Heart right ventricle (tissue), 16 donors: ENCODE measurements around the gene OR2G6. TPM values are rescaled to one million over a fixed set of nuclear protein-coding genes. Genes with fewer than 3 reads are reported as not detected.
"Not testable (repeated sequence)": the region's sequence is repeated elsewhere in the genome, so short reads cannot be mapped to it uniquely, and the experiment has no call there.

Source experiments
- ATAC-seq, 8 donors: fragments of 200-7000 bp; cut with Tn5 transposase; one replicate each; pipeline ENCODE4 v1.9.1; 2020; ENCODE audit warnings: mild to moderate bottlenecking in 8 of 8, moderate library complexity in 8 of 8, moderate number of reproducible peaks in 1 of 8
- DNase-seq, 2 donors: peaks; one replicate each; pipeline ENCODE4 v3.0.0-alpha.2; 2020
- H3K27ac ChIP-seq, 10 donors: fragments of 200-600 bp; sonication (generic) in 2 of 10; one replicate each; pipeline versions ENCODE4 v1.5.0 to v1.8.0; 2020 to 2022; ENCODE audit warnings: mild to moderate bottlenecking in 3 of 10
- H3K27me3 ChIP-seq, 7 donors: fragments of 200-600 bp; one replicate each; pipeline ENCODE4 v1.8.0; 2021 to 2022; ENCODE audit warnings: mild to moderate bottlenecking in 2 of 7
- H3K36me3 ChIP-seq, 9 donors: fragments of 200-600 bp; sonication (generic) in 1 of 9; one replicate each; pipeline versions ENCODE4 v1.5.0 to v1.8.0; 2020 to 2022; ENCODE audit warnings: mild to moderate bottlenecking in 2 of 9
- H3K4me1 ChIP-seq, 9 donors: fragments of 200-600 bp; sonication (generic) in 1 of 9; one replicate each; pipeline versions ENCODE4 v1.5.0 to v1.8.0; 2020 to 2022; ENCODE audit warnings: mild to moderate bottlenecking in 4 of 9
- H3K4me3 ChIP-seq, 10 donors: fragments of 200-600 bp; sonication (generic) in 2 of 10; one replicate each; pipeline versions ENCODE4 v1.5.0 to v1.8.0; 2020 to 2022; ENCODE audit warnings: mild to moderate bottlenecking in 7 of 10, moderate library complexity in 2 of 10
- H3K9me3 ChIP-seq, 11 donors: fragments of 200-600 bp in 10 of 11; sonication (generic) in 2 of 11; one replicate each; pipeline versions ENCODE4 v1.5.0 to v1.8.0; 2013 to 2022; ENCODE audit warnings: mild to moderate bottlenecking in 2 of 11, control low read depth in 1 of 11, moderate library complexity in 1 of 11
- CTCF ChIP-seq, 9 donors: fragments of 200-600 bp; sonication (generic) in 2 of 9; IDR thresholded peaks; one replicate each; pipeline versions ENCODE4 v1.5.0 to v1.8.0; 2021 to 2022; ENCODE audit warnings: antibody characterized with exemption in 9 of 9, mild to moderate bottlenecking in 5 of 9, moderate library complexity in 1 of 9
- WGBS, 2 donors: extraction: QIAGEN DNeasy Blood & Tissue Kit; methylation state at CpG; one replicate each; pipeline ENCODE4 v1.1.7; 2013; ENCODE audit warnings: inconsistent platforms in 1 of 2; 5-methylcytosine and 5-hydroxymethylcytosine counted together
- intact Hi-C, 10 donors: fragments of 100-400 bp; cut with DNase I; formaldehyde crosslinking; loops; one replicate each; pipeline versions ENCODE4 v1.11.1 to v1.14.2; 2022
- polyA plus RNA-seq, 2 donors: library from polyadenylated mRNA; stranded (reverse); fragments of 200-250 nt; gene quantifications; one replicate each; pipeline ENCODE4 v1.2.3, GENCODE V29; 2013
- total RNA-seq, 10 donors: library from RNA; stranded (reverse); fragmentation: NEBNext Ultra II Directional in 3 of 10; extraction: Animal tissue kit (Norgen Biotek cat#: 25700) in 3 of 10; gene quantifications; one replicate each; pipeline versions ENCODE4 v1.2.1 to v1.2.4, GENCODE V29; 2021 to 2023
- donor health status: Arrhythmogenic right ventricular cardiomyopathy.
- donor health status: ischemic (EF 13 %, LVEDD 7.1; RV severe dilation, severe dysfunction).
- donor health status: healthy with polysubstance abuse.
- donor health status: DM: no; HTN: yes; CAD: no.
- donor health status: DM: no; HTN: no; CAD: no.
- donor health status: ischemic (EF 25% LVEDD 6.9; RV normal size, moderate dysfunction).
- donor health status: ischemic (EF 25% LVEDD 5.7; RV mildly dilated, moderate dysfunction).
- donor health status: healthy.
- donor health status: DM: yes; HTN: yes; CAD: no.
- donor health status: Ischemic cardiomyopathy.
- donor health status: ischemic (EF 35%, LVEDD 5.7; RV mildly dilated, moderate dysfunction).
- donor health status: nonischemic (EF 11% LVEDD 7.7; RV severe dilation, severe dysfunction).
- donor health status: DM: yes; HTN: yes; CAD: no.
- donor health status: PGD.
- donor health status: ischemic (EF 29% LVEDD 5.4; RV normal size, mild dysfunction).
- donor health status: nonischemic (EF 23%, LVEDD 6.1; RV moderate dilation, normal function).

The OR2G6 gene
- total and polyA plus RNA-seq, 12 donors = not detected

GRCh38 chr1:248510217-248510616, 2.3 kb downstream of the OR2G6 start:
- DNase-seq, H3K27me3 ChIP-seq, H3K36me3 ChIP-seq, H3K4me3 ChIP-seq, intact Hi-C loops, H3K4me1 ChIP-seq, H3K27ac ChIP-seq, ATAC-seq, H3K9me3 ChIP-seq: not testable (repeated sequence)

GRCh38 chr1:248521856-248522255, 14.0 kb downstream of the OR2G6 start:
- intact Hi-C loops = no loop called here
- no peak for TF ChIP-seq CTCF (IDR thresholded peaks at IDR 0.05)
- Histone ChIP-seq H3K9me3 (peaks cover 0 to 22% (median 5%) of the 10 kb centered on the region in 11 donors), H3K27ac (no peak overlapping the region), H3K27me3 (no peaks in the 10 kb centered on the region), H3K4me3 (no peak overlapping the region), H3K4me1 (no peaks in the 10 kb centered on the region), H3K36me3 (no peaks in the 10 kb centered on the region)
- no peak for ATAC-seq
- 83 to 87% methylated on average over 12 of the region's 12 CpGs for WGBS, 2 donors
- DNase-seq = no peak

GRCh38 chr1:248537449-248537848, 29.6 kb downstream of the OR2G6 start:
- H3K9me3 ChIP-seq, H3K27ac ChIP-seq, ATAC-seq, H3K4me3 ChIP-seq, intact Hi-C loops, DNase-seq, H3K36me3 ChIP-seq, H3K27me3 ChIP-seq, H3K4me1 ChIP-seq: not testable (repeated sequence)

GRCh38 chr1:248547383-248547782, 39.5 kb downstream of the OR2G6 start:
- H3K27me3 ChIP-seq, intact Hi-C loops, H3K27ac ChIP-seq, ATAC-seq, DNase-seq, H3K36me3 ChIP-seq, H3K9me3 ChIP-seq, H3K4me1 ChIP-seq, H3K4me3 ChIP-seq: not testable (repeated sequence)
- WGBS, 2 donors = no CpG with 5 or more reads among the region's 2 CpGs

- intact Hi-C loops = not testable (repeated sequence)
- no CpG with 5 or more reads among the region's 6 CpGs for WGBS, 2 donors
Measured at GRCh38 chr1:248551027-248551426, 43.2 kb downstream of the OR2G6 start.

GRCh38 chr1:248562672-248563071, 54.8 kb downstream of the OR2G6 start, which contains the start of gene OR2T29:
OR2T29 (minus strand) TSS chr1:248562772; CDS start chr1:248559491, 3,281 bp downstream.
- H3K27me3 ChIP-seq, H3K27ac ChIP-seq, H3K9me3 ChIP-seq, H3K36me3 ChIP-seq, H3K4me1 ChIP-seq, intact Hi-C loops, H3K4me3 ChIP-seq, ATAC-seq, DNase-seq: not testable (repeated sequence)
- WGBS, 2 donors = 71 to 80% methylated on average over 3 of the region's 3 CpGs

More at GRCh38 chr1:248551027-248551426, 43.2 kb downstream of the OR2G6 start:
- not testable (repeated sequence) for H3K9me3 ChIP-seq, H3K36me3 ChIP-seq, DNase-seq, H3K4me1 ChIP-seq, H3K4me3 ChIP-seq, H3K27me3 ChIP-seq, H3K27ac ChIP-seq, ATAC-seq

- H3K9me3 ChIP-seq, H3K36me3 ChIP-seq, H3K27ac ChIP-seq, H3K4me1 ChIP-seq, ATAC-seq, H3K27me3 ChIP-seq, intact Hi-C loops, H3K4me3 ChIP-seq, DNase-seq: not testable (repeated sequence)
- 63 to 66% methylated on average over 9 to 11 of the region's 11 CpGs for WGBS, 2 donors
Measured at GRCh38 chr1:248565530-248566373, 57.9 kb downstream of the OR2G6 start.

GRCh38 chr1:248569049-248569448, 61.2 kb downstream of the OR2G6 start:
- H3K9me3 ChIP-seq, H3K4me1 ChIP-seq, ATAC-seq, H3K27ac ChIP-seq, H3K36me3 ChIP-seq, H3K27me3 ChIP-seq, H3K4me3 ChIP-seq, intact Hi-C loops, DNase-seq: not testable (repeated sequence)
- 21 to 59% methylated on average over 2 of the region's 2 CpGs for WGBS, 2 donors

- H3K27ac ChIP-seq, H3K27me3 ChIP-seq, H3K4me3 ChIP-seq, H3K36me3 ChIP-seq, H3K4me1 ChIP-seq, H3K9me3 ChIP-seq, intact Hi-C loops, DNase-seq, ATAC-seq: not testable (repeated sequence)
- 78 to 84% methylated on average over 3 of the region's 3 CpGs for WGBS, 2 donors
Measured at GRCh38 chr1:248570811-248571210, 62.9 kb downstream of the OR2G6 start.

GRCh38 chr1:248572049-248572448, 64.2 kb downstream of the OR2G6 start:
- intact Hi-C loops, H3K4me1 ChIP-seq, H3K4me3 ChIP-seq, H3K36me3 ChIP-seq, DNase-seq, H3K27me3 ChIP-seq, H3K27ac ChIP-seq, ATAC-seq, H3K9me3 ChIP-seq: not testable (repeated sequence)
- no CpG with 5 or more reads among the region's 1 CpG for WGBS, 2 donors

GRCh38 chr1:248573856-248574255, 66.0 kb downstream of the OR2G6 start:
- DNase-seq, H3K36me3 ChIP-seq, H3K4me1 ChIP-seq, intact Hi-C loops, H3K27me3 ChIP-seq, H3K27ac ChIP-seq, H3K9me3 ChIP-seq, H3K4me3 ChIP-seq, ATAC-seq: not testable (repeated sequence)
- WGBS, 2 donors = 77 to 86% methylated on average over 2 to 5 of the region's 8 CpGs
